WERI-Rb-1 (cell line): Measurements from ENCODE around the gene NR1D2.
"Not testable (repeated sequence)": the region's sequence is repeated elsewhere in the genome, so short reads cannot be mapped to it uniquely, and the experiment has no call there.

Source experiments
- DNase-seq: peaks from one replicate; pipeline ENCODE4 v3.0.0-alpha.2; 2020
- H3K27ac ChIP-seq: fragments of 250-450 bp; sonication (Bioruptor Pico); 2 replicates; pipeline ENCODE4 v1.5.1; 2020; ENCODE audit warnings: mild to moderate bottlenecking, moderate library complexity
- H3K27me3 ChIP-seq: fragments of 250-450 bp; sonication (Bioruptor Pico); 2 replicates; pipeline ENCODE4 v1.5.1; 2021; ENCODE audit warnings: mild to moderate bottlenecking, low read depth, moderate library complexity; ENCODE audit not compliant: insufficient read depth, severe bottlenecking
- H3K36me3 ChIP-seq: fragments of 250-450 bp; sonication (Bioruptor Pico); 2 replicates; pipeline ENCODE4 v1.5.1; 2020; ENCODE audit warnings: mild to moderate bottlenecking, moderate library complexity
- H3K4me3 ChIP-seq: 2 replicates; pipeline ENCODE4 v1.5.1; 2011; ENCODE audit warnings: low read depth, mild to moderate bottlenecking, control low read depth, low read length
- H3K9me3 ChIP-seq: fragments of 250-450 bp; sonication (Bioruptor Pico); 2 replicates; pipeline ENCODE4 v1.5.1; 2021; ENCODE audit warnings: mild to moderate bottlenecking, moderate library complexity; ENCODE audit not compliant: severe bottlenecking
- TF ChIP-seq, protein P1 (sequence below): IDR thresholded peaks from 2 replicates; pipeline ENCODE4 v1.5.1; 2011; ENCODE audit warnings: low read depth, mild to moderate bottlenecking, control low read depth, inconsistent platforms, low read length

The NR1D2 gene

DNA sequence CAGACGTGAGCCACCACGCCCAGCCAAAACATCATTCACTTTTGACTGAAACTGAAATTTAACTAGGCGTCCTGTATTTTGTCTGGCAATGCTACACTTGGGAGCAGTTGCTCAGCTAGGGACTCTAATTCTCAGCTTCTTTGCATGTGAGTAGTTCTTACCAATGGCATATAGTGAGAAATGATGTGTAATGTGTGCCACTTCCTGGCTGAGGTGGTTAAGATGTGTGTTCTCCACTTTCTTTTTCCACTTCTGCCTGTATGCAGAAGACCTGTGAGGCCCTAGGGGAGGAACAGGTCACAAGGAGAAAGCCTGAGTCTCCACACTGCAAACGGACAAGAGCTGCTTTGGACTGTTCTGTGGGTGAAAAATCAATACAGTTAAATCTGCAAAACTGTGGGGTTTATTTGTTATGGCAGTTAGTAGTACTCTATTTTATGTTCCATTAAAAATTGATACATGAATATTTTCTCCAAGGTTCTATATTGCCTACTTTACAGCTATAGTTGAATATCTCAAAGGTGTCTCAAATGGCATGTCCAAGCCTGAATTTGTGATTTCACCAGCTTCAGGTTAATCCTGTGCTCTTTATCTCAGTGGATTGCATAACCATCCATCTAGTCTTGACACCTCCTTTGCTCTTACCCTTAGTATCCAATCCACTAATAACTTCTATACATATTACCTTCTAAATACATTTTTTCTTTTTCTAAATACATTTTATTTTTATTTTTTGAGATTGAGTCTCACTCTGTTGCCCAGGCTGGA is 59.3 kb downstream of the NR1D2 start:
- TF ChIP-seq, protein P1, sequence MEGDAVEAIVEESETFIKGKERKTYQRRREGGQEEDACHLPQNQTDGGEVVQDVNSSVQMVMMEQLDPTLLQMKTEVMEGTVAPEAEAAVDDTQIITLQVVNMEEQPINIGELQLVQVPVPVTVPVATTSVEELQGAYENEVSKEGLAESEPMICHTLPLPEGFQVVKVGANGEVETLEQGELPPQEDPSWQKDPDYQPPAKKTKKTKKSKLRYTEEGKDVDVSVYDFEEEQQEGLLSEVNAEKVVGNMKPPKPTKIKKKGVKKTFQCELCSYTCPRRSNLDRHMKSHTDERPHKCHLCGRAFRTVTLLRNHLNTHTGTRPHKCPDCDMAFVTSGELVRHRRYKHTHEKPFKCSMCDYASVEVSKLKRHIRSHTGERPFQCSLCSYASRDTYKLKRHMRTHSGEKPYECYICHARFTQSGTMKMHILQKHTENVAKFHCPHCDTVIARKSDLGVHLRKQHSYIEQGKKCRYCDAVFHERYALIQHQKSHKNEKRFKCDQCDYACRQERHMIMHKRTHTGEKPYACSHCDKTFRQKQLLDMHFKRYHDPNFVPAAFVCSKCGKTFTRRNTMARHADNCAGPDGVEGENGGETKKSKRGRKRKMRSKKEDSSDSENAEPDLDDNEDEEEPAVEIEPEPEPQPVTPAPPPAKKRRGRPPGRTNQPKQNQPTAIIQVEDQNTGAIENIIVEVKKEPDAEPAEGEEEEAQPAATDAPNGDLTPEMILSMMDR = no peak
- H3K4me3 ChIP-seq = no peak overlapping the region
- no peaks in the 10 kb centered on the region for H3K27me3 ChIP-seq
- H3K36me3 ChIP-seq = no peaks in the 10 kb centered on the region
- DNase-seq = no peak
- no peaks in the 10 kb centered on the region for H3K9me3 ChIP-seq
- H3K27ac ChIP-seq = no peak overlapping the region

- Histone ChIP-seq H3K27ac (no peak overlapping the region), H3K27me3 (no peaks in the 10 kb centered on the region), H3K4me3 (no peak overlapping the region), H3K36me3 (no peaks in the 10 kb centered on the region), H3K9me3 (no peaks in the 10 kb centered on the region)
- TF ChIP-seq, protein P1 = no peak
- no peak for DNase-seq
Observed at GRCh38 chr3:24005669-24006068, 60.6 kb downstream of the NR1D2 start.

- not testable (repeated sequence) for DNase-seq, H3K36me3 ChIP-seq, H3K27me3 ChIP-seq, H3K9me3 ChIP-seq, H3K4me3 ChIP-seq, H3K27ac ChIP-seq
Observed at GRCh38 chr3:24010834-24011233, 65.7 kb downstream of the NR1D2 start.

- Histone ChIP-seq H3K4me3 (no peak overlapping the region), H3K27me3 (no peaks in the 10 kb centered on the region), H3K36me3 (no peaks in the 10 kb centered on the region), H3K27ac (no peak overlapping the region), H3K9me3 (no peaks in the 10 kb centered on the region)
- TF ChIP-seq, protein P1 = no peak
- no peak for DNase-seq
Observed at GRCh38 chr3:24012589-24013269, 67.6 kb downstream of the NR1D2 start.

DNA sequence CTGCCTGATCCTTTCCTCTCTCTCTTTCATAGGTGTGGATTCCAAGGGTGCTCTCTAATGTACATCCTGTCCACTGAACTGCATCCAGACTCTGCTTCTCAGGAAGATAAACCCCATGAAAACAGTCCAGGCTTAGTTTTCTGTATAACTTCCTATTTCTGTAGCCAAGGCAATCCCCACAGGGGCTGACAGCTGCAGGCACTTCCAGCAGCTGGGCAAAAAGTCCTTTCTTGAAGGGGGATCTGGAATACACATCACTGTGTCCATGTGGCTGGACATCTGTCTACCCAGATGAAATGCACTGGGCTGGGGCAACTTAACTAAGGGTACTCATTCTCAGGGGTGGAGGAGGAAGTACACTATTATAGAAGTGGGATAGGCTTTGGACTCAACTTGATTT is 72.2 kb downstream of the NR1D2 start:
- Histone ChIP-seq H3K9me3 (no peaks in the 10 kb centered on the region), H3K27ac (no peak overlapping the region), H3K4me3 (no peak overlapping the region), H3K36me3 (no peaks in the 10 kb centered on the region), H3K27me3 (no peaks in the 10 kb centered on the region)
- DNase-seq = no peak
- TF ChIP-seq, protein P1 = no peak

- Histone ChIP-seq H3K27me3 (no peaks in the 10 kb centered on the region), H3K4me3 (no peak overlapping the region), H3K36me3 (no peaks in the 10 kb centered on the region), H3K27ac (no peak overlapping the region), H3K9me3 (no peaks in the 10 kb centered on the region)
- no peak for DNase-seq
- TF ChIP-seq, protein P1 = no peak
Observed at GRCh38 chr3:24018784-24019570, 73.9 kb downstream of the NR1D2 start.
